ENCODE results near the gene TPSAB1. TPM values are rescaled to one million over a fixed set of nuclear protein-coding genes. Genes with fewer than 3 reads are reported as not detected.
"Not testable (repeated sequence)": the region's sequence is repeated elsewhere in the genome, so short reads cannot be mapped to it uniquely, and the experiment has no call there.

The TPSAB1 gene
- total and polyA plus RNA-seq, 10 of the 15 experiments (the other 5 are each of a cell fraction or from before 2014, with no cell fraction given) = 0.06 TPM; not detected in 9

- TF ChIP-seq, protein P1, sequence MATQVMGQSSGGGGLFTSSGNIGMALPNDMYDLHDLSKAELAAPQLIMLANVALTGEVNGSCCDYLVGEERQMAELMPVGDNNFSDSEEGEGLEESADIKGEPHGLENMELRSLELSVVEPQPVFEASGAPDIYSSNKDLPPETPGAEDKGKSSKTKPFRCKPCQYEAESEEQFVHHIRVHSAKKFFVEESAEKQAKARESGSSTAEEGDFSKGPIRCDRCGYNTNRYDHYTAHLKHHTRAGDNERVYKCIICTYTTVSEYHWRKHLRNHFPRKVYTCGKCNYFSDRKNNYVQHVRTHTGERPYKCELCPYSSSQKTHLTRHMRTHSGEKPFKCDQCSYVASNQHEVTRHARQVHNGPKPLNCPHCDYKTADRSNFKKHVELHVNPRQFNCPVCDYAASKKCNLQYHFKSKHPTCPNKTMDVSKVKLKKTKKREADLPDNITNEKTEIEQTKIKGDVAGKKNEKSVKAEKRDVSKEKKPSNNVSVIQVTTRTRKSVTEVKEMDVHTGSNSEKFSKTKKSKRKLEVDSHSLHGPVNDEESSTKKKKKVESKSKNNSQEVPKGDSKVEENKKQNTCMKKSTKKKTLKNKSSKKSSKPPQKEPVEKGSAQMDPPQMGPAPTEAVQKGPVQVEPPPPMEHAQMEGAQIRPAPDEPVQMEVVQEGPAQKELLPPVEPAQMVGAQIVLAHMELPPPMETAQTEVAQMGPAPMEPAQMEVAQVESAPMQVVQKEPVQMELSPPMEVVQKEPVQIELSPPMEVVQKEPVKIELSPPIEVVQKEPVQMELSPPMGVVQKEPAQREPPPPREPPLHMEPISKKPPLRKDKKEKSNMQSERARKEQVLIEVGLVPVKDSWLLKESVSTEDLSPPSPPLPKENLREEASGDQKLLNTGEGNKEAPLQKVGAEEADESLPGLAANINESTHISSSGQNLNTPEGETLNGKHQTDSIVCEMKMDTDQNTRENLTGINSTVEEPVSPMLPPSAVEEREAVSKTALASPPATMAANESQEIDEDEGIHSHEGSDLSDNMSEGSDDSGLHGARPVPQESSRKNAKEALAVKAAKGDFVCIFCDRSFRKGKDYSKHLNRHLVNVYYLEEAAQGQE (IDR thresholded peaks at IDR 0.05; ENCODE audit: low read depth, low read length) = no peak
Observed at GRCh38 chr16:1244881-1245280, 4.4 kb downstream of the TPSAB1 start (continued).

GRCh38 chr16:1245452-1246020 is 5.0 kb downstream of the TPSAB1 start:
- intact Hi-C loops (cut with micrococcal nuclease; ENCODE audit: unreplicated experiment) = no loop called here
- POLR2A ChIA-PET = no interaction called here
- ATAC-seq = no peak

GRCh38 chr16:1247903-1248537 is 7.5 kb downstream of the TPSAB1 start:
- SMC1A ChIA-PET (ENCODE audit: uncharacterized antibody, unreplicated experiment); H3K4me2 ChIP-seq (ENCODE audit: control insufficient read depth, insufficient read depth); H3K27me3 ChIP-seq (replicated peaks in 1 of 2; ENCODE audit: control insufficient read depth in 2 of 2, insufficient read depth in 2 of 2, low read length in 1 of 2); H3K9me3 ChIP-seq (replicated peaks; ENCODE audit: control insufficient read depth, insufficient read depth, low read length); intact Hi-C loops (cut with micrococcal nuclease; ENCODE audit: unreplicated experiment); H3K27ac ChIP-seq (ENCODE audit: control insufficient read depth, insufficient read depth); ATAC-seq; in situ Hi-C loops (cut with MboI); H3K4me3 ChIP-seq; H3K36me3 ChIP-seq (ENCODE audit: control insufficient read depth in 2 of 2, insufficient read depth in 2 of 2, low read length in 1 of 2); POLR2A ChIA-PET; DNase-seq (ENCODE audit: low read depth, low spot score); H3K4me1 ChIP-seq (ENCODE audit: control insufficient read depth, insufficient read depth, low read length); RAD21 ChIA-PET (ENCODE audit: unreplicated experiment); H3K9ac ChIP-seq (ENCODE audit: control insufficient read depth, insufficient read depth, low read length); H2AFZ ChIP-seq (ENCODE audit: control insufficient read depth, low read depth, low read length); FAIRE-seq; H3K79me2 ChIP-seq (ENCODE audit: control insufficient read depth, insufficient read depth, low read length); BruUV-seq (replicated peaks); H4K20me1 ChIP-seq (ENCODE audit: control insufficient read depth, insufficient read depth): not testable (repeated sequence)
- 50% methylated on average over 11 of the region's 14 CpGs for WGBS (ENCODE audit: insufficient coverage, insufficient replicate concordance, low lambda C conversion rate, missing lambda C conversion rate)
- CTCF ChIA-PET = interaction anchor here (0.9 kb wide), 1 partner anchor 160 kb away, joined by 3 read pairs; no protein-coding TSS in a partner anchor

More at GRCh38 chr16:1245452-1246020, 5.0 kb downstream of the TPSAB1 start:
- Histone ChIP-seq H3K9ac (ENCODE audit: control insufficient read depth, insufficient read depth, low read length) (no peak overlapping the region), H3K4me3 (no peak overlapping the region), H3K9me3 (replicated peaks; ENCODE audit: control insufficient read depth, insufficient read depth, low read length) (no peaks in the 10 kb centered on the region), H3K79me2 (ENCODE audit: control insufficient read depth, insufficient read depth, low read length) (no peaks in the 10 kb centered on the region), H3K36me3 (ENCODE audit: control insufficient read depth in 2 of 2, insufficient read depth in 2 of 2, low read length in 1 of 2) (no peaks in the 10 kb centered on the region), H2AFZ (ENCODE audit: control insufficient read depth, low read depth, low read length) (no peak overlapping the region), H3K4me1 (ENCODE audit: control insufficient read depth, insufficient read depth, low read length) (no peaks in the 10 kb centered on the region), H3K4me2 (ENCODE audit: control insufficient read depth, insufficient read depth) (no peak overlapping the region), H4K20me1 (ENCODE audit: control insufficient read depth, insufficient read depth) (no peaks in the 10 kb centered on the region), H3K27ac (ENCODE audit: control insufficient read depth, insufficient read depth) (no peak overlapping the region), H3K27me3 (replicated peaks in 1 of 2; ENCODE audit: control insufficient read depth in 2 of 2, insufficient read depth in 2 of 2, low read length in 1 of 2) (no peaks in the 10 kb centered on the region)
- TF ChIP-seq ASH2L (IDR thresholded peaks at IDR 0.05; ENCODE audit: borderline replicate concordance, low read depth) = no peak
- no peak for TF ChIP-seq FOXK2 (IDR thresholded peaks at IDR 0.05)
- TF ChIP-seq STAT1 (conservative IDR thresholded peaks at IDR 0.05) = no peak
- no peak for TF ChIP-seq CBFB (IDR thresholded peaks at IDR 0.05; ENCODE audit: low read depth)
- TF ChIP-seq BMI1 (IDR thresholded peaks at IDR 0.05; ENCODE audit: borderline replicate concordance) = no peak
- TF ChIP-seq WRNIP1 (IDR thresholded peaks at IDR 0.05; ENCODE audit: borderline replicate concordance, low read depth, low read length) = no peak
- TF ChIP-seq SMAD1 (IDR thresholded peaks at IDR 0.05; ENCODE audit: low read depth, partially characterized antibody) = no peak
- no peak for TF ChIP-seq RAD51 (IDR thresholded peaks at IDR 0.05)
- TF ChIP-seq, protein P2, sequence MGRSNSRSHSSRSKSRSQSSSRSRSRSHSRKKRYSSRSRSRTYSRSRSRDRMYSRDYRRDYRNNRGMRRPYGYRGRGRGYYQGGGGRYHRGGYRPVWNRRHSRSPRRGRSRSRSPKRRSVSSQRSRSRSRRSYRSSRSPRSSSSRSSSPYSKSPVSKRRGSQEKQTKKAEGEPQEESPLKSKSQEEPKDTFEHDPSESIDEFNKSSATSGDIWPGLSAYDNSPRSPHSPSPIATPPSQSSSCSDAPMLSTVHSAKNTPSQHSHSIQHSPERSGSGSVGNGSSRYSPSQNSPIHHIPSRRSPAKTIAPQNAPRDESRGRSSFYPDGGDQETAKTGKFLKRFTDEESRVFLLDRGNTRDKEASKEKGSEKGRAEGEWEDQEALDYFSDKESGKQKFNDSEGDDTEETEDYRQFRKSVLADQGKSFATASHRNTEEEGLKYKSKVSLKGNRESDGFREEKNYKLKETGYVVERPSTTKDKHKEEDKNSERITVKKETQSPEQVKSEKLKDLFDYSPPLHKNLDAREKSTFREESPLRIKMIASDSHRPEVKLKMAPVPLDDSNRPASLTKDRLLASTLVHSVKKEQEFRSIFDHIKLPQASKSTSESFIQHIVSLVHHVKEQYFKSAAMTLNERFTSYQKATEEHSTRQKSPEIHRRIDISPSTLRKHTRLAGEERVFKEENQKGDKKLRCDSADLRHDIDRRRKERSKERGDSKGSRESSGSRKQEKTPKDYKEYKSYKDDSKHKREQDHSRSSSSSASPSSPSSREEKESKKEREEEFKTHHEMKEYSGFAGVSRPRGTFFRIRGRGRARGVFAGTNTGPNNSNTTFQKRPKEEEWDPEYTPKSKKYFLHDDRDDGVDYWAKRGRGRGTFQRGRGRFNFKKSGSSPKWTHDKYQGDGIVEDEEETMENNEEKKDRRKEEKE (IDR thresholded peaks at IDR 0.05) = no peak
- ChIA-PET SMC1A (ENCODE audit: uncharacterized antibody, unreplicated experiment) (no interaction called here), RAD21 (ENCODE audit: unreplicated experiment) (no interaction called here), CTCF (no interaction called here)
- no peak for DNase-seq (ENCODE audit: low read depth, low spot score)
- FAIRE-seq = no peak
- BruUV-seq (replicated peaks) = no TSS peak
- in situ Hi-C loops (cut with MboI) = no loop called here
- 37% methylated on average over 22 of the region's 22 CpGs for WGBS (ENCODE audit: insufficient coverage, insufficient replicate concordance, low lambda C conversion rate, missing lambda C conversion rate)

Measured in GM12878 (cell line).